Hepatic stellate cell (primary cell): ENCODE results near the gene STK32B.

Experiments
- DNase-seq: peaks from one replicate; pipeline ENCODE4 v3.0.0; 2011; ENCODE audit warnings: low spot score

Gene STK32B

GRCh38 chr4:5471206-5471605, 419.9 kb downstream of the STK32B start:
- DNase-seq: no peak

- no peak for DNase-seq
Measured at GRCh38 chr4:5471691-5472090, 420.4 kb downstream of the STK32B start.

GRCh38 chr4:5472160-5472591, 420.9 kb downstream of the STK32B start:
- no peak for DNase-seq

GRCh38 chr4:5473125-5473524, 421.8 kb downstream of the STK32B start:
- no peak for DNase-seq

- no peak for DNase-seq
Measured at GRCh38 chr4:5474756-5475155, 423.5 kb downstream of the STK32B start.

GRCh38 chr4:5477613-5478012, 426.3 kb downstream of the STK32B start:
- DNase-seq: no peak

- no peak for DNase-seq
Measured at GRCh38 chr4:5478169-5478568, 426.9 kb downstream of the STK32B start.

- DNase-seq: no peak
Measured at GRCh38 chr4:5478697-5479096, 427.4 kb downstream of the STK32B start.

GRCh38 chr4:5479518-5480060, 428.3 kb downstream of the STK32B start:
- no peak for DNase-seq

- DNase-seq: no peak
Measured at GRCh38 chr4:5488413-5488812, 437.1 kb downstream of the STK32B start.

GRCh38 chr4:5489260-5489659, 438.0 kb downstream of the STK32B start:
- no peak for DNase-seq

- DNase-seq: no peak
Measured at GRCh38 chr4:5497489-5497888, 446.2 kb downstream of the STK32B start.

GRCh38 chr4:5500165-5500564, 448.9 kb downstream of the STK32B start:
- peak; percentile 32 for DNase-seq

GRCh38 chr4:5503336-5503936, 452.2 kb downstream of the STK32B start:
- DNase-seq: no peak

- no peak for DNase-seq
Measured at GRCh38 chr4:5504486-5504885, 453.2 kb downstream of the STK32B start.

GRCh38 chr4:5510504-5510903, 459.2 kb downstream of the STK32B start:
- no peak for DNase-seq

GRCh38 chr4:5511791-5512190, 460.5 kb downstream of the STK32B start:
- peak; percentile 17 for DNase-seq

GRCh38 chr4:5515646-5516045, 464.4 kb downstream of the STK32B start:
- DNase-seq: no peak

GRCh38 chr4:5517372-5517771, 466.1 kb downstream of the STK32B start:
- peak; percentile 25 for DNase-seq

- DNase-seq: peak; percentile 38
Measured at GRCh38 chr4:5524446-5525299, 473.4 kb downstream of the STK32B start.

- DNase-seq: no peak
Measured at GRCh38 chr4:5526080-5526846, 475.0 kb downstream of the STK32B start.

GRCh38 chr4:5527211-5527610, 475.9 kb downstream of the STK32B start:
- no peak for DNase-seq

GRCh38 chr4:5528031-5528436, 476.8 kb downstream of the STK32B start:
- DNase-seq: no peak
